ENCODE results near the gene GLIPR1L1.
"Not testable (repeated sequence)": the region's sequence is repeated elsewhere in the genome, so short reads cannot be mapped to it uniquely, and the experiment has no call there.

The GLIPR1L1 gene

GRCh38 chr12:75327642-75328041 is 6.8 kb upstream of the GLIPR1L1 start:
- Mint-ChIP-seq H3K4me3 (no peak overlapping the region), H3K4me1 (ENCODE audit: low read depth) (peaks cover 10% of the 10 kb centered on the region), H3K27ac (no peak overlapping the region), H3K27me3 (peaks cover 36% of the 10 kb centered on the region), H3K36me3 (ENCODE audit: low read depth) (no peaks in the 10 kb centered on the region), H3K9me3 (no peaks in the 10 kb centered on the region)
- DNase-seq = no peak

GRCh38 chr12:75329918-75330826 is 4.3 kb upstream of the GLIPR1L1 start, which contains the start of gene CAPS2:
CAPS2 (minus strand) TSS chr12:75330324; CDS start chr12:75326498, 3,826 bp downstream.
- Mint-ChIP-seq H3K27me3 (peaks cover 52% of the 10 kb centered on the region), H3K27ac (peak within 1 kb of the TSS; percentile 52), H3K4me1 (ENCODE audit: low read depth) (peaks cover 20% of the 10 kb centered on the region), H3K9me3 (no peaks in the 10 kb centered on the region), H3K4me3 (peak within 1 kb of the TSS; percentile 83), H3K36me3 (ENCODE audit: low read depth) (no peaks in the 10 kb centered on the region)
- DNase-seq = peak; percentile 75

GRCh38 chr12:75337905-75338304 is 3.4 kb downstream of the GLIPR1L1 start:
- Mint-ChIP-seq H3K36me3 (ENCODE audit: low read depth) (no peaks in the 10 kb centered on the region), H3K27ac (no peak overlapping the region), H3K4me1 (ENCODE audit: low read depth) (peaks cover 16% of the 10 kb centered on the region), H3K27me3 (peaks cover 34% of the 10 kb centered on the region), H3K9me3 (no peaks in the 10 kb centered on the region), H3K4me3 (no peak overlapping the region)
- DNase-seq = no peak

- DNase-seq = no peak
- Mint-ChIP-seq H3K4me1 (ENCODE audit: low read depth) (peaks cover 19% of the 10 kb centered on the region), H3K27ac (no peak overlapping the region), H3K4me3 (no peak overlapping the region), H3K36me3 (ENCODE audit: low read depth) (no peaks in the 10 kb centered on the region), H3K27me3 (peaks cover 19% of the 10 kb centered on the region), H3K9me3 (no peaks in the 10 kb centered on the region)
Measured at GRCh38 chr12:75341873-75342272, 7.4 kb downstream of the GLIPR1L1 start.

- H3K4me1 Mint-ChIP-seq (ENCODE audit: low read depth) = peaks cover 14% of the 10 kb centered on the region
- H3K4me3 Mint-ChIP-seq = no peak overlapping the region
- no peak for DNase-seq
- H3K36me3 Mint-ChIP-seq (ENCODE audit: low read depth) = no peaks in the 10 kb centered on the region
- H3K27ac Mint-ChIP-seq = no peak overlapping the region
- no peaks in the 10 kb centered on the region for H3K9me3 Mint-ChIP-seq
- peaks cover 9% of the 10 kb centered on the region for H3K27me3 Mint-ChIP-seq
Measured at GRCh38 chr12:75345531-75345930, 11.1 kb downstream of the GLIPR1L1 start.

- H3K4me3 Mint-ChIP-seq; H3K27me3 Mint-ChIP-seq; DNase-seq; H3K27ac Mint-ChIP-seq; H3K9me3 Mint-ChIP-seq; H3K36me3 Mint-ChIP-seq (ENCODE audit: low read depth): not testable (repeated sequence)
- H3K4me1 Mint-ChIP-seq (ENCODE audit: low read depth) = peaks cover 14% of the 10 kb centered on the region
Measured at GRCh38 chr12:75346215-75346614, 11.7 kb downstream of the GLIPR1L1 start.

- Mint-ChIP-seq H3K27me3 (peaks cover under 1% of the 10 kb centered on the region), H3K4me1 (ENCODE audit: low read depth) (peaks cover 14% of the 10 kb centered on the region), H3K27ac (no peak overlapping the region), H3K9me3 (peaks cover 12% of the 10 kb centered on the region), H3K4me3 (no peak overlapping the region), H3K36me3 (ENCODE audit: low read depth) (peaks cover 2% of the 10 kb centered on the region)
- DNase-seq = no peak
Measured at GRCh38 chr12:75349946-75350345, 15.5 kb downstream of the GLIPR1L1 start.

- H3K4me1 Mint-ChIP-seq (ENCODE audit: low read depth) = peaks cover 12% of the 10 kb centered on the region
- no peak for DNase-seq
- no peak overlapping the region for H3K4me3 Mint-ChIP-seq
- no peak overlapping the region for H3K27ac Mint-ChIP-seq
- peaks cover 2% of the 10 kb centered on the region for H3K36me3 Mint-ChIP-seq (ENCODE audit: low read depth)
- H3K9me3 Mint-ChIP-seq = peaks cover 15% of the 10 kb centered on the region
- H3K27me3 Mint-ChIP-seq = no peaks in the 10 kb centered on the region
Measured at GRCh38 chr12:75350413-75350812, 15.9 kb downstream of the GLIPR1L1 start.

- no peak for DNase-seq
- peaks cover 2% of the 10 kb centered on the region for H3K36me3 Mint-ChIP-seq (ENCODE audit: low read depth)
- peaks cover 15% of the 10 kb centered on the region for H3K9me3 Mint-ChIP-seq
- H3K4me1 Mint-ChIP-seq (ENCODE audit: low read depth) = no peaks in the 10 kb centered on the region
- H3K4me3 Mint-ChIP-seq = no peak overlapping the region
- H3K27me3 Mint-ChIP-seq = no peaks in the 10 kb centered on the region
- H3K27ac Mint-ChIP-seq = no peak overlapping the region
Measured at GRCh38 chr12:75354011-75354410, 19.5 kb downstream of the GLIPR1L1 start.

GRCh38 chr12:75360920-75361319 is 26.4 kb downstream of the GLIPR1L1 start:
- no peak for DNase-seq
- Mint-ChIP-seq H3K27me3 (no peaks in the 10 kb centered on the region), H3K4me3 (no peak overlapping the region), H3K9me3 (peaks cover 2% of the 10 kb centered on the region), H3K27ac (no peak overlapping the region), H3K36me3 (ENCODE audit: low read depth) (no peaks in the 10 kb centered on the region), H3K4me1 (ENCODE audit: low read depth) (peaks cover 12% of the 10 kb centered on the region)

- H3K4me1 Mint-ChIP-seq (ENCODE audit: low read depth) = peaks cover 16% of the 10 kb centered on the region
- H3K36me3 Mint-ChIP-seq (ENCODE audit: low read depth) = no peaks in the 10 kb centered on the region
- no peak overlapping the region for H3K4me3 Mint-ChIP-seq
- no peaks in the 10 kb centered on the region for H3K27me3 Mint-ChIP-seq
- H3K9me3 Mint-ChIP-seq = peaks cover 2% of the 10 kb centered on the region
- H3K27ac Mint-ChIP-seq = no peak overlapping the region
- DNase-seq = no peak
Measured at GRCh38 chr12:75361408-75361807, 26.9 kb downstream of the GLIPR1L1 start.

GRCh38 chr12:75364919-75365318 is 30.4 kb downstream of the GLIPR1L1 start:
- peaks cover 2% of the 10 kb centered on the region for H3K9me3 Mint-ChIP-seq
- no peaks in the 10 kb centered on the region for H3K36me3 Mint-ChIP-seq (ENCODE audit: low read depth)
- H3K27ac Mint-ChIP-seq = no peak overlapping the region
- H3K27me3 Mint-ChIP-seq = no peaks in the 10 kb centered on the region
- peaks cover 22% of the 10 kb centered on the region for H3K4me1 Mint-ChIP-seq (ENCODE audit: low read depth)
- no peak overlapping the region for H3K4me3 Mint-ChIP-seq
- no peak for DNase-seq

- no peaks in the 10 kb centered on the region for H3K9me3 Mint-ChIP-seq
- no peaks in the 10 kb centered on the region for H3K27me3 Mint-ChIP-seq
- H3K4me3 Mint-ChIP-seq = no peak overlapping the region
- peaks cover 11% of the 10 kb centered on the region for H3K4me1 Mint-ChIP-seq (ENCODE audit: low read depth)
- H3K36me3 Mint-ChIP-seq (ENCODE audit: low read depth) = no peaks in the 10 kb centered on the region
- no peak overlapping the region for H3K27ac Mint-ChIP-seq
- DNase-seq = no peak
Measured at GRCh38 chr12:75366629-75367028, 32.2 kb downstream of the GLIPR1L1 start.

- Mint-ChIP-seq H3K9me3 (peaks cover 5% of the 10 kb centered on the region), H3K27me3 (no peaks in the 10 kb centered on the region), H3K4me3 (no peak overlapping the region), H3K4me1 (ENCODE audit: low read depth) (no peaks in the 10 kb centered on the region), H3K27ac (no peak overlapping the region), H3K36me3 (ENCODE audit: low read depth) (no peaks in the 10 kb centered on the region)
- DNase-seq = no peak
Measured at GRCh38 chr12:75374971-75375370, 40.5 kb downstream of the GLIPR1L1 start.

GRCh38 chr12:75378354-75378753 is 43.9 kb downstream of the GLIPR1L1 start:
- no peak for DNase-seq
- no peaks in the 10 kb centered on the region for H3K4me1 Mint-ChIP-seq (ENCODE audit: low read depth)

More at GRCh38 chr12:75378354-75378753, 43.9 kb downstream of the GLIPR1L1 start:
- Mint-ChIP-seq H3K36me3 (ENCODE audit: low read depth) (no peaks in the 10 kb centered on the region), H3K27ac (no peak overlapping the region), H3K9me3 (peaks cover under 1% of the 10 kb centered on the region), H3K4me3 (no peak overlapping the region), H3K27me3 (no peaks in the 10 kb centered on the region)

Data from activated T-cell treated with anti-CD3 and anti-CD28 coated beads, Interleukin-2, amount 50 U/mL, for 24 hours (primary cell).